NCI-H526 (cell line): Measurements from ENCODE around the gene ARHGAP12.
"Not testable (repeated sequence)": the region's sequence is repeated elsewhere in the genome, so short reads cannot be mapped to it uniquely, and the experiment has no call there.

Source experiments
- DNase-seq, 2 experiments: peaks; one replicate each; lab custom pipeline; 2025; lab: John Stamatoyannopoulos, UW

The ARHGAP12 gene

DNA sequence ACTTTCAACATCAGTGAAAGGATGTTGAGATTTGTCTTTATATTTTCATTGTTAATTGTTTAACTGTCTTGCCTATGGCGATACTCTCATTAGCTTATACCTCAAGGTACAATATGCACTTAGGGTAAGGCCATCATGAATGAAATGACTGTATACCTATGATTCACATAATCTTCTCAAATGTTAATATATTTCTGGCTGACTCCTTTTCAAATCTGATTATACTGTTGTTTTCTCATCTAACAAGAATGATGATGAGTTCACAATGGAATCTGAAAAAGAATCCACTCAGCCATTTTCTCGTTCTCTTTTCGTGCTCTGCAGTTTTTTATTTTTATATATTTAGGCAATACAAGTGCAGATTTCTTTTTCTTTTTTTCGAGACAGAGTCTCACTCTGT is 159.1 kb downstream of the ARHGAP12 start:
- DNase-seq = no peak

DNA sequence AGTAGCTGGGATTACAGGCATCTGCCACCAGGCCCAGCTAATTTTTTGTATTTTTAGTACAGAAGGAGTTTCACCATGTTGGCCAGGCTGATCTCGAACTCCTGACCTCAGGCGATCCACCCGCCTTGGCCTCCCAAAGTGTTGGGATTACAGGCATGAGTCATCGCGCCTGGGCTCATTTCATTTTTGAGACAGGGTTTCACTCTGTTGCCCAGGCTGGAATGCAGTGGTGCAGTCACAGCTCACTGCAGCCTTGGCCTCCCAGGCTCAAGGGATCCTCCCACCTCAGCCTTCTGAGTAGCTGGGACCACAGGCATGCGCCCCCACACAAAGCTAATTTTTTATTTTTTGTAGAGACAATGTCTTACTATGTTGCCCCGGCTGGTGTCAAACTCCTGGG is 159.7 kb downstream of the ARHGAP12 start:
- not testable (repeated sequence) for DNase-seq

DNA sequence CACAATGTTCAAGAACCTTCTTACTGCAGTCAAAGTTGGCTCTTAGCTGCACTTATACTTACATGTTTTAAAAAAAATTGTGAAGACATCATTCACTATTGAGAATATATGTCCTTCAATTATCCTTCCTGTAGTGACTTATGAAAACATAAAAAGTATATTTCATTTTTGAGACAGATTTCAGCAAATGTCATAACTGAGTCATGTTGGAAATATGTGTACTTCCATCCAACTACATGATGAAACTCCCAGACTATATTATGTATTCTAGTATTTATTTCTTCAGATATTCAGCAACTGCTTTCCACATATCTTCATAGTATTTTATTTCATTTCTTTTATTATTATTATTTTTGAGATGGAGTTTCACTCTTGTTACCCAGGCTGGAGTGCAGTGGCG is 160.2 kb downstream of the ARHGAP12 start:
- DNase-seq = no peak

DNA sequence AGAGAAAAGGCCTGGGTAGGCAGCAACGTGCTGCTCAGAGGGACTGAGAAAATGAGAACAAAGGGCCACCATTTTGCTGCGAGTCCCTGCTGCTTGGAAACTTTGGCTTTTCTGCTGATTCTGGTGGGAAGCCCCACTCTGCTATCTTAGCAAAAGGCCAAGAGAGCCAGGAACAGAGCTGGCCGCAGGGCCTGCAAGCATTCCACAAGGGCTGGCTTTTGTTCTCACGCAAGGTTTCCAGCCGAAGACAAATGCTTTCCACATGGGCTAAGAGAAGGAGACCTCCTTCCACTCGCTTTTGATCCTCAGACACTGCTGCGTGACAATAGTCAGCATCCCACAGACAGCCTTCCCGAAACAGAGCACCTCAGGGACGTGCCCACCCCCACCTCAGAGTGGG is 163.1 kb downstream of the ARHGAP12 start:
- DNase-seq = no peak

DNA sequence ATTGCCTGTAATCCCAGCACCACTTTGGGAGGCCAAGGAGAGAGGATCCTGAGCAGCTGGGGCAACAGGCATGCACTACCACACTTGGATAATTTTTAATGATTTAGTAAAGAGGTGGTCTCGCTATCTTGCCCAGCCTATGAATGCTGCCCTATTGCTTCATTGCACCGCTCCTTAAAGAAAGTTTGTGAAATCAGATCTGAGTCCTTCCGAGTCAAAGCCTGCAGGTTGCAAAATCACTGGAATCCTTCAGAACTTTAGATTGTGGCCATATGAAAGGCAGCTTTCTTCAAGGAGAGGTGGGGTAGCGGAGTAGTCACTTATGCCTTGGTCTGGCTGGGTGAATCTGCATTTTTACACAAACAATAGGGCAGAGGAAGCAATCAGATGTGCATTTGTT is 166.3 kb downstream of the ARHGAP12 start:
- DNase-seq = no peak

DNA sequence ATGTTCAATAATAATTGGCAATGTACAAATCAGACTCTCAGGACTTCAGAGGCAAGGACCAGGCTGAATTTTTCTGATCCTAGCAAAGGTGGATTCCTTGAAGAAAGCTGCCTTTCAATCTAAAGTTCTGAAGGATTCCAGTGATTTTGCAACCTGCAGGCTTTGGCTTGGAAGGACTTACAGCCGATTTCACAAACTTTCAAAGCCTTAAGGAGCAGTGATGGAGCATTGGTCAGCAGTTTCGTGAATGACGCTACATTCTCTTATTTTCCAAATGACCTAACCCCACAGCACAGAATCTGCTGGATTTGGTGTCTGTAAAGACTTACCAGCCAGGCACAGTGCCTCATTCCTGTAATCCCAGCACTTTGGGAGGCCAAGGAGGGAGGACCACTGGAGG is 167.5 kb downstream of the ARHGAP12 start:
- no peak for DNase-seq

DNA sequence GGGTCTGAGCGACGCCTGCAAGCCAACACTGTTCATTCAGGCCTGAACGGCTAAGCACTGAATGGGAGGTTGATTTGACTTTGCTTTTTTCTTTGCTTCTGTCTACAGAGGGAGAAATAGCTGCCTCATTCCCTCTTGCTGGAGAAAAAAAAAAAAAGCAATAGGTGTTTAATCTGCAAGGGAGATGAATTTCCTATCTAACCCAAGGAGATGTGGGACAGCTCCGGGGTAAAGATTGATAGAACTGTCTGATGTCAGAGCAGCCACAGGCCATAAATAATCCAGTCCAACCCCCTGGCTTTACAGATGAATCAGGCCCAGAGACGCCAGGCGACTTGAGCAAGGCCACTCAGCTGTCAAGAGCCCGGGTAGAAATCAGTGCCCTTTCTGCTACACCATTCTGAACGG is 168.0 kb downstream of the ARHGAP12 start:
- no peak for DNase-seq

DNA sequence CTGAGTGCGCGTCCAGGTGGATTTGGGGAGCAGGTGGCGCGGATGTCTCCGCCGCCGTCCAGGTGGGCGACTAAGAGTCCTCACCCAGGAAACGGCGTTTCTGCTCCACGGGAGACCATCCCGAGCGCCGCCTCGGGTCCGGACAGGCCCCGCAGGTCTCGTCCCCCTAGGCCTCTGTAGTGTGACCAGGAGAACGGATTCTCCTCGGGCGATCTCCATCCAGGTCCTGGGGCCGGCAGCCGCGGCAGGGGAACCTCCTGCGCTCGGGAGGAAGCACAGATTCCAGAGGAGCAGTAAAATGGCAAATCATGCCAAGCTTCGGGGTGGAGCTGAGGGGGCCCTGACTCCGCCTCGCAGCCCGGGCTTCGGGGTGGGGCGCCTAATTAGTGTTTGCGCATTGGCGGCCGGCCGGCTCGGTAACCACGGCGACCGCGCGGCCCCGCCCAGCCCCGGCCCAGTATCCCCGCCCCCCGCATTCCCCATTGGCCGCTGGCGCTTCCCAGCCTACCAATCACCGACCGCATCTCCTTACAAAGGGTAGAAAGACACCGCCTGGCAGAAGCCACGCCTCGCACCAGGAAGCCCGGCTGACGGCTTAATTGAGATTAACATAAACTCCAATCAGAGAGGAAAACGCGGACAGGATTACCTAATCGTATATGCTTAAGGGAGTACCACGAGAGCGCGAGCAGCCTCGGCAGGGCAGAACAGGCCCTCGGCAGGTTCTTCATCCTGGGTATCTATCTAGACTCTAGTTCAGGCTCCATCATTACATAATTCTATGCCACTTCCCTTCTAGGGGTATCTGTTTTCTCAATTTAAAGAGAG is 168.6 kb downstream of the ARHGAP12 start:
- DNase-seq = peak; percentile 85 to 94

DNA sequence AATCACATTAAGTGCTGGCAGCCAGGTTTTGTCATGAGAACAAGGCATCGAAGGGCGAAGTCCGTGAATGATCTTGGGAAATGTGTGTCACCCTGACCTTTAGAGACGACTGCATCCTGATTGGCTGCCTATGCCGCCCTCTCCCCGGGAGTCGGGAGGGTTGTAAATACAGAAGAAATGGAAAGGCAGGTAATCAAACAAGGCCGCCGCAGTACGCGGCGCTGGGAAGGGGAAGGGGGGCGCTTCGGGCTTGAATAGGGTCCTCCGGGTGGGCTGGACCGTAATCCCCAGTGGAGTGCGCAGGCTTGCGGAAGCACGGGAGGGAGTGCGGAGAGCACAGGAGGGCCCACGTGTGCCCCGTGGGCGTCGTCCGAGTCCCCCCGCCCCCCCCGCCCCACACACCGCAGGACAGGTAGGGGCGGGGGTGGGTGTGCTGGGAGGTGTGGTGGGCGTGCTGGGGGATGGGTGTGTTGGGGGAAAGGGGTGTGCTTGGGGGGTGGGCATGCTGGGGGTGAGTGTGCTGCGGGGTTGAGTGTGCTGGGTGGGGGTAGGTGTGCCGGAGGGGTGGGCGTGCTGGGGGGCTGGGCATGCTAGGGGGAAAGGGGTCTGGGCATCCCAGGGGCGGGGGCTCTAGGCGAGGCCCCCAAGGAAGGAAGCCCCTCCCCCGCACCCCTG is 169.4 kb downstream of the ARHGAP12 start:
- DNase-seq = peak in 1 of 2 experiments; percentile 48

DNA sequence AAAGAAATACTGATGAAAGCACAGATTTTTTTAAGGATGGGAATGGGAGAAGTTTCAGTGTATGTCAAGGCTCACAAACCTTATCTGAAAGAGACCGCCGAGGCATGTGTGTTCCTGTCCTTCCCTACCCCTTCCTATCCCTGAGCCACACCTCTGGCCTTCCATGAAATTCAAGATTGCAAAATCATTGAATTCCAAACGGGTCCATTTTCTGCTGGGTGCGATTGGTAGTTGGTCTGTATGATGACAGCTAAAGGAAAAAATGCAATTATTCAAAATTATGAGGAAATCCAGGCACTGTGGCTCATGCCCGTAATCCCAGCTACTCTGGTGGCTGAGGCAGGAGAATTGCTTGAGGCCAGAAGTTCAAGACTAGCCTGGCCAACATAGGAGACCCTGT is 170.1 kb downstream of the ARHGAP12 start:
- DNase-seq = no peak

DNA sequence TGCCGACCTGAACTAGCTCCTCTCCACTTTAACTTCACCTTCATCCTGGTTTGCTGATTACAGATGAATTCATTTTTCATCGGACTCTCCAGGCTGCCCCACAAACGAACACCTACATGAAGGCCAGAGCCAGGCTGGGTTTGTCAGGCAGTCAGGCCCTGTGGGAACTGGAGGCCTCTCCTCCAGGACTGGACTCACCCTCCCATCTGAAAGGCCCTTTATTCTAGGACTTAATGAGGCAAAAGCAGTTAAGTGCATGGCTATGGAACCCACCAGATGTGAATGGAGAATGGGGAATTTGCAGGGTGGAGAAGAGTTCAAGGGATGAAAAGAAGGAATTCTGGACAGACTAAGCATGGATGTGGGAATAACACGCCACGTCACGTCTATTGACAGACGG is 170.8 kb downstream of the ARHGAP12 start:
- DNase-seq = no peak

DNA sequence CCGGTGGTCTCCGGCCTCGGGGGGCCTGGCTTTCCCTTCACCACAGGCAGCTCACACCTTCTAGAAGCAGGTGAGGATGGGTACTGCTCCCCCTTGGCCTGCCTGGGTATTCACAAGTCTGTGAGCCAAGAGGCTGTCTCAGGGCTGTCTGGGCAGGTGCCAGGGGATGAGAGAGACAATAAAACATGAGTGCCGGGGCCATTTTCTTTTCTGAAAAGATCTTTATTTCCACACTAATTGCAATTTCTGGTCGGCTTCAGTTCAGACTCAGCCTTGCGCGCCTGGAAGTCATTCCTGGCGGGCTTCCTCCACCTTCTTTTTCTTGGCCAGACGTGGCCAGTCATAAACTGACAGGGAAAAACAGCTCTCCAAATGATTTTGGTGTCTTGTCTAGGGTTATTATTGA is 171.2 kb downstream of the ARHGAP12 start:
- no peak for DNase-seq

DNA sequence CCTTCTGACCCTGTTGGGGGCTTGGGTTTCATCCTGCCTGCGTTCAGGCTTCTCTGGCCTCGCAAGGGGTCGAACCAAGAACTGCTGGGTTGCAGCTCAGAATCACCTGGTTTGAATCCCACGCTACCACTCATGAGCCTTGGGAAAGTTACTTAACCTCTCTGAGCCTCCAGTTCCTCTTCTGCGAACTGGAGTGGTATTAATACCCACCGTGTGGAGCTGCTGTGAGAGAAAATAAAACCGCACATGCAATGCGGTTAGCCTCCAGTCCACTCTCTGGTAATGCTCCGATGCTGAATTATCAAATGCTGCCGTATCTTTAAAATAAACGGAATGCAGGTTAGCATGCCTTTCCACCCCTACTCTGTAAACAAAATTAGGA is 171.9 kb downstream of the ARHGAP12 start:
- DNase-seq = no peak

DNA sequence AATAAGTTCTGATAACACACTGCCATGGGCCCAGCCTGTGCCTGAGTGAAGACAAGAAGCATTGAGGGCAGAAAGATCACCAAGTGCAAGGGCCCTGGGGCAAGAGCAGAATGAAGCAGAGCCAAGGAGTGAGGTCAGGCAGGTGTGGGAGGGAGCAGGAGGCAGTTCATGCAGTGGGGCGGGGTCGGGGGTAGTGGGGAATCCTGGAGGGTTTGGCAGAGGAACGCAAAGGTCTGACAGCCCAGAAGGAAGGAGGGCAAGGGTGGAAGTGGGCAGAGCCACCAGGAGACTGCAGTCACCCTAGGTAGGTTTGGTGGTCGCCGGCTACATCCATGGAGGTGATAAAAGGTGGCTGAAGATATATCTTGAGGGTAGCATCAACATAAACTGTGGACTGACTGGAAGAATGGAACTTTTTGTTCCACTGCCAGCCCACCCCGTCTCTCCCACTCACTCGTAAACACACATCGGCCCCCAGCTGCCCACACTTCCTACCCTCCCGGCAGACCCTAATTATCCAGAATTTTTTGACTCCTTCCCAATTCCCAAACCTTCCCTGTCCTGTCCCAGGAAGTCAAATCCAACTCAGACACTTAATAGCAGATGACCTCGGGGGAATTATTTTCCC is 172.4 kb downstream of the ARHGAP12 start:
- no peak for DNase-seq
